Right hindlimb (tissue), 1 donor: ENCODE measurements around the gene SLC8A2.
A peak's percentile ranks its signal among the peaks of the same experiment; 100 is the strongest.

Experiments used
- DNase-seq: peaks from one replicate; pipeline ENCODE4 v3.0.0-alpha.2; 2018

Gene SLC8A2

DNA sequence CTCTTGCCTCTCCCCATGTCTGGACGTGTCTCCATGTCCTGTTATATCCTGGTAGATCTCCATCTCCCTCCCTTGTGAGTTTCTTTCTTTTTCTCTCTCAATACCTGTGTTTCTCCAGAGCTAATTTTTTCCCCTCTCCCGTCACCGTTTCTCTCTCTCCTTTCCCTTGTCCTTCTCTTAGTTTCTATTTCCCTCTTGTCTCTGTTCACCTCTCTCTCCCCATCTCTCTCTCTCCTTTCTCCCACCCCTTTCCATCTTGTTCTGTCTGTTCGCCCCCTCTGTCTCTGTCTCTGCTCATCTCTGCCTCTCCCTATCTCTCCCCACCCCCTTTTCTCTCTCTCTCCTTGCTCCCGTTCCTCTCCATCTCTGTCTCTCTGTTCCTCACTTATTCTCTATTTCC, 13.0 kb downstream of the SLC8A2 start:
- no peak for DNase-seq

DNA sequence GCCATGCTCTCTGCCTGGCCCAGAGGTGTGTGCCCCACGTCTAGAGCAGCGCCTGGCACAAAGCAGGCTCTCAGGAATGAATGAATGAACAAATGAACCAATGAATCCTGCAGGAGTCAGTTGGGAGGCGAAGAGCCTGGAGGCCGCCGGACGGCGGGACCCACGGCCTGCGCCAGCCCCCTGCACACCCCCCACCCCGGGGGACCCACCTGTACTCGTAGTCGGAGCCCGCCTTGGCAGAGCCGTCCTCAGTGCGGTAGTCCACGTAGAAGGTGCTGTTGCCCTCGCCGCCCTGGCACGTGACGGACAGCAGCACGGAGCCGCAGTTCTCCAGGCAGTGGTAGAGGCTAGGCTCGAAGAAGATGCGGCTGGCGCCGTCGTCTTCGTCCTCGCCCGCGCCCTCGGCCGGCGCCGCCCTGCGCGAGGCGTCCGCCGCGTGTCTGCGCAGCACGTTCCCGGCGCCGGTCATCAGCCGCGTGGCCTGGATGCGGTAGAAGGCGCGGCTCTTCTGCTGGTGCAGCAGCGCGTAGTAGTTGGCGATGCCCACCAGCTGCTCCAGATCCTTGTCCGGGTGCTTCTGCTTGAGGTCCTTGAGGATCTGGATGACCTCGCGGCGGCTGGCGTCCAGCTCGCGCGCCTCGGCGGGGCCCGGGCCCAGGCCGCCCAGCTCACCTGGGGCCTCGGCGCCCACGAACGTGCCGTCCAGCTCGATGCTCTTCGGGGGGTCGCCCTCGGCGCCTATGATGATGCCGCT, 14.8 kb downstream of the SLC8A2 start:
- DNase-seq = no peak

DNA sequence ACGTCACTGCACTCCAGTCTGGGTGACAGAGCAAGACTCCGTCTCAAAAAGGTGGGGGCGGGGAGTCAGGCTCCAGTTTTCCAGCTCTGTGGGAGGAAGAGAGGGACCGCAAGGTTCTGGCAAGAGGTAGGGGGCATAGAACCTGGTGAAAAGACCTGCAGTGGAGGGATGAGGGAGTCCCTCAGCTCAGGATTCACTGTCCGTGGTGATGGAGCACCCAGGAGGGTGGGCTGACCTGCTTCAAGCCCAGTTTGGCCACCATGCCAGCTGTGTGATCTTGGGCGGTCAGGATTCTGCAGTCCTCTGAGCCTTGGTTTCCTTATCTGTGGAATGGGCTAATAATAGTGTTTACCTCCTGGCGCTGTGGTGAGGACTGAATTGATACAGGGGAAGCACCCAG, 21.2 kb downstream of the SLC8A2 start:
- DNase-seq = no peak

DNA sequence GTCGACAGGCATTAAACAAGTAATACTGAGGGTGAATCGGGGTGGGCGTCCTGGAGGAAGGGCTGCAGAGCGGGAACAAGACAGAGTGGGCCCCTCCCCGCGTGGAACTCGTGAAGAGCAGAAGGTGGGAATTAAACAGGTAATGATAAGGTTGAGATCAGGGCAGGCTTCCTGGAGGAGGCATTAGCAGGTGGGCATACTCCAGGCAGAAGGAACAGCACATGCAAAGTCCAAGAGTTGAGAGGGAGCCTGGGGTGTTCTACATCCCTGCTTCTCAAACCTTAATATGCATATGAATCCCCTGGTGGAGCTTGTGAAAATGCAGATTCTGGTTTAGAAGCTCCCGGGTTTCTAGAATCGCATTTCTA, 23.3 kb downstream of the SLC8A2 start:
- no peak for DNase-seq

DNA sequence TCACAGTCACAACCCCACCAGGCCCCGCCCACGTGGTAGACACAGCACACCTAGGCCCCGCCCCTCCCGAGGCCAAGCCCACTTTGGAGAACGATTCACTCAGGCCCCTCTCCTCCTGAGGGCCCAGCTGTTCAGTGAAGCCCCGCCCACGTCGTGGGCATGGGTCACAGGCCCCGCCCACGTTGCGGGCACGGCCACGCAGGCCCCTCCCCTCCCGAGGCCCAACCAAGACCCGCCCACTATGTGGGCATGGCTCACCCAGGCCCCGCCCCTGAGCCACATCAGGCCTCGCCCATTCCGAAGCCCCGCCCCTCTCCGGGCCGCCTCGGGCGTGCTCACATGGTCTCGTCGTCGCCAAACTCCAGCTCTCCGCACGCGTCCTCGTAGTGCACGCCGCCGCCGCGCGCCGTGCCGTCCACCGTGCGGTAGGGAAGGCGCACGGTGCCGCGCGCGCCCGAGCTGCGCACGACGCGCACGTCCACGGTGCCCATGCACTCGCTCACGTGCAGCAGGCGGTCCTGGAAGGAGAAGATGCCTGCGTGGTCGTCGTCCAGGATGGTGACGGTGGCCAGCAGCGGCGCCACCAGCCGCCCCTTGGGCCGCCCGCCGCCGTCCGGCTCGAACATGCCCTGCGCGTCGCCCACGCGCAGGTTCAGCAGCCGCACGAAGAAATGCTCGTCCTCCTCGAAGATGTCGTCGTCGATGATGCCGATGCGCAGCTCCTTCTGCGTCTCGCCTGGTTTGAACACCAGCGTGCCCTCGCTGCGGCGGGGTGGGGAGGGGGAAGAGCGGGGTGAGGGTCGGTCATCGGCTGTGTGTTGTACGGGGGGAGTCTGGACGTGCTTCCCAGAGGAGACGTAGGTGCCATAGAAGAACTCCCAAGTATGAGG, 24.0 kb downstream of the SLC8A2 start:
- no peak for DNase-seq

DNA sequence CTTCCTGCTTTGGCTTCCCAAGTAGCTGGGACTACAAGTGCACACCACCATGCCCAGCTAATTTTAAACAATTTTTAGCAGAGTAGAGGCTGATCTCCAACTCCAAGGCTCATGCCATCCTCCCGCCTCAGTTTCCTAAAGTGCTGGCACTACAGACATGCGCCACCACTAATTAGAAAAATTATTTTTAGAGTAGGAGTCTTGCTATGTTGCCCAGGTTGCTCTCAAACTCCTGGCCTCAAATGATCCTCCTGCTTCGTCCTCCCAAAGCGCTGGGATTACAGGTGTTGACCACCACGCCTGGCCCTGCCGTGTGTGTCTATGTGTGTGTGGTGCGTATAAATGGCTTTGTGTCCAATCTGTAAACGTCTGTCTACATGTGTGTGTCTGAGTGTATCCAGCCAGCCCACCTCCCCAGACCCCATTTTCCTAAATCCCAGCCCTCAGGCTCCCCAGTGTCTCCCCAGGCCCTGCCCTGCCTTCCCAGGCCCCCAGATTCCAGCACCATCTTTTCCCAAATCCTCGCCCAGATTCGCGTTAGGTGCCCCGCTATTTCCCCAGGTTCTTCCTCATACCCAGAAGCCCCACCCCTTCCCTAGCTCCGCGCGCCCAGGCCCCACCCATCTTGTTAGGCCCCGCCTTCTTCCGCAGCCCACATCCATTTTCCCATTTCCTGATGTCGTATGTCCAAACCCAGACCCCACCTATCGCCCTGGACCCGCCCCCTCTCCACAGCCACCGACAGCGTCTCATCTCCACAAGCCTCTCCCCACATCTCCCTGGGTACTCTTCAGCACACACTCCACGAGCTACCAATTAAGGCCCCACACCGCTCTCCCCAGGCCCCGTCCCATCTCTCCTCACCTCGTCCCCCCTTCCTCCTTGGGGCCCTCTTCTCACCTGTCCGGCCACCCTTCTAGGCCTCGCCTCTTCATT, 24.9 kb downstream of the SLC8A2 start:
- no peak for DNase-seq

DNA sequence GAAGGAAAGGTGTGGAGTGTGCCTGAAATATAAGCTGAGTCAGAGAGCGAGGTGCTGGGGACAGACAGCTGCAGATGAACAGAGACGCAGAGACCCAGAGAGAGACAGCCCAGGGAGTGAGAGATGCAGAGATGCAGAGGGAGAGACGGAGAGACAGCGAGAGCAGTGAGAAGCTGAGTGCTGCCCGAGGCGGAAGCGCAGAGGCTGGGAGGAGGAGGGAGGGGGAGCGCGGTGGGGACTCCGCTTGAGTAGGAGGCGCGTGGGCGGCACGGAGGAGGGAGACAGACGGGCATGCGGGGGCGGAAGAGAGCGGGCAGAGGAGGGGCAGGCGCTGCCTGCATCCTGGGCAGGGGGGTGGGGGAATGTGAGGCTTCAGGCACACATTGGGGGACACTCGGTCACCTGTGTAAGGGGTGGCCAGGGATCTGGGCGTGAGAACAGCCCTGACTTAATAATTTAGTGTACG, 25.7 kb downstream of the SLC8A2 start:
- DNase-seq = no peak

DNA sequence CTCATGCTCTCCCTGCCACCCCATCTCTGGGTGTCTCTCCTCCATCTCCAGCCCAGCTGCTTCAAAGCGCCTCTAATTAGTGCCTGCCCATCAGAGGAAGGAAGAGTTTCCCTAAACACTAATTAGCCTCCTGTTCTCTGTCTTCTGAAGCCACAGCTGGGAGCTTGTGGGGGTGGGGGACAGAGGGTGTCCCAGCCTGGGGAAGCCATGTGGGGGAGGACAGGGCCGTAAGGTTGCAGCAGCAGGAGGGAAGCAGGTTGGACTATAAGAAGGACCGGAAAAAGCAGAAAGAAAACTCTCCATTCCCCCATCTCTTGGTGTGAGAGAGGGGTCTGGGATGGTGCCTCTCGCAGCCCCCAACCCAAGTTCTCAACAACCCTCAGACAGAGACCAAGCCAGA, 26.2 kb downstream of the SLC8A2 start:
- no peak for DNase-seq

DNA sequence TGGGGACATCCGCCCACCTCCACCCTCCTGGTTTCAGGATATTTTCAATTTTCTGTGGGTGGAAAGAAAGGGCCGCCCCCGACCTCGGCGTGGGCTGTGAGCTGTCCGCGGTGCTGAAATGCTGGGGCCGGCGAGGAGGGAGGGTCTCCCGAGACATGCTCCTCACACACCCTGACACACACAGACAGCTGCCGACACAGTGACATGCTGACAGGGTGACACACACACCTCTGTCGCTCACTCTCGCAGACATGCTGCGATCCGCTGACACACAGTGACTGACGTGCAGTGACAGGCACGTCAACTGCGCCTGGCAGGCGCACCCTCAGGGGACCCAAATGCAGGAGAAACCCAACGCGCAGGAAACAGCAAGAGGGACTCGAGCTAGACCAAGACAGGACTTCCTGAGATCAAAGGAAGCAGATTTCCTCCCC, 27.3 kb downstream of the SLC8A2 start:
- no peak for DNase-seq

DNA sequence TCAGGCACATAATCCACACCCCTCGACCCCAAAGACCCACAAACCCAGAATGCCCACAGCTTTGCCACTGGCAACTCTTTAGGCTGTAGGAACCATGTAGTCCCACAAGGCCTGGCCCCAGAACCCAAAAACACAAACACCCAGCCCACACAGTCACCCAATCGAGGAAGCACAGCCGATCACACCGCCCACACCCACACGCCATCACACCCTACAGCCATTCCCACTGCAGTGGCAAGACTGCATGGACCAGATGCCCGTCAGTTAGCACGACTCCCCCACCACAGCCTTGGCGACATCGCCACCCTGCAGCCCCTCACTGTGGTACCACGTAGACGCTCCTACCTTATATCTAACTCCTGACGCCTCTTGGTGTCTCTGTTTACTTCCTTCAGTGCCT, 28.4 kb downstream of the SLC8A2 start:
- DNase-seq = no peak

DNA sequence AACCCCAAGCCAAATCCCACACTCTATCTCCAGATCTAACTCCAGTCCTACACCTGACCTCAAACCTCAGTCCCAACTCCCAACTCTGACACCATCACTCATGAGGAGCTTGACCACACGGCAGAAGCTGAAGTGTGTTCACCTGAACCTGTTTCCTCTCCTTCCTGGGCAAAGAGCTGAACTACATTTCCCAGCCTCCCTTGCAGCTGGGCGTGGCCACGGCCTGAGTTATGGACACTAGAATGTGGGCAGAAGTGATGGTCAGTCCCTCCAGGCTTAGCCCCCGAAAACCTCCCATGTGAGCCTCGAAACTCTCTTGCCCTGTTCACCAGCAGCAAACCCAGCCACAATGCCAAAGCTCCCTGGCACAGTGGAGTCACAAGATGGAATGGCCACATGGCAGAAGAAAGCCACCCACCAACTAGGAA, 32.9 kb downstream of the SLC8A2 start:
- no peak for DNase-seq

DNA sequence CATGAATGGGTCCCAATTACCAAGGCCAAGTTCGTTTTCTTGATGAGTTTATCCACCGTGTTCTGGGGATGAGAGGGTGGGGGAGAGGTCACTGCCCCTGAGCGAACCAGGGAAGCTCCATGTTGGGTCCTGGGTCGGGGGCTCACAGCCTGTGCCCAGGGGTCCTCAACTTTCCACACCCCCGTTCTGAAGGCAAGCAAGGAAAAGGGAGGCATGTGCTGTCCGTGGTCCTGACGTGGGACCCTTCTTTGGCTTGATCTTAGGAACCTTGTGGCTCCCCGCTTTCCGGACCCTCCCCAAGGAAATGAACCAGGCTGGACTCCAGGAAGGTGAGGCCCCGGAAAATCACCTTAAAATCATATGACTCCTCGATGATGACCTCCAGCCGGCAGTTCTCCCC, 34.2 kb downstream of the SLC8A2 start:
- DNase-seq = no peak

DNA sequence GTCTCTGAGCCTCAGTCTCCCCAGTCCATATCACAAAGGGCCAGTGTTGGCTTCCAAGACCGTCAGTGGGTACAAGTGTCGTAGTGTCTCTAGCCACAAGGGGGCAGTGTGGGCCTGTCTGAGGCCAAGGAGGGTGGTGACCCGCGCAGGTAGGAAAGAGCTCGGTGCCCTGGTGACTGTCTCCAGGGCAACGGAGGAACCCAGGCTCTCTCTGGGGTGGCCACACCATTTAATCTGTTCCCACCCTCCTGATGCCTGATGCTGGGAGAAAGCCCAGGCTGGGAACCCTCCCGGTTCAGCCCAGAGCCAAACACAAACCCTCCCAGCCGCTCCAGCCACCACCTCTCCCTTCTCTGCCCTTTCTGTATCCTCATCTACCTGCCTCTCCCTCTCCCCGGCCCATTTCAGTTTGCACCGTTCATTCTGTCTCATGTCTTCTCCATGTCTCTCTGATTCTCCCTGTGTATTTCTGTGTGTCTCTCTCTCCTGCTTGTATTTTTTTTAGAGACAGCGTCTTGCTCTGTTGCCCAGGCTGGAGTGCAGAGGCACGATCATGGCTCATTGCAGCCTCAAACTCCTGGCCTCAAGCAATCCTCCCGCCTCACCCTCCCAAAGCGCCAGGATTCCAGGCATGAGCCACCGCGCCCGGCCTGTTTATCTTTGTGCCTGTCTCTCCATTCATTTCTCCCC, 34.8 kb downstream of the SLC8A2 start:
- DNase-seq = peak; percentile 72

DNA sequence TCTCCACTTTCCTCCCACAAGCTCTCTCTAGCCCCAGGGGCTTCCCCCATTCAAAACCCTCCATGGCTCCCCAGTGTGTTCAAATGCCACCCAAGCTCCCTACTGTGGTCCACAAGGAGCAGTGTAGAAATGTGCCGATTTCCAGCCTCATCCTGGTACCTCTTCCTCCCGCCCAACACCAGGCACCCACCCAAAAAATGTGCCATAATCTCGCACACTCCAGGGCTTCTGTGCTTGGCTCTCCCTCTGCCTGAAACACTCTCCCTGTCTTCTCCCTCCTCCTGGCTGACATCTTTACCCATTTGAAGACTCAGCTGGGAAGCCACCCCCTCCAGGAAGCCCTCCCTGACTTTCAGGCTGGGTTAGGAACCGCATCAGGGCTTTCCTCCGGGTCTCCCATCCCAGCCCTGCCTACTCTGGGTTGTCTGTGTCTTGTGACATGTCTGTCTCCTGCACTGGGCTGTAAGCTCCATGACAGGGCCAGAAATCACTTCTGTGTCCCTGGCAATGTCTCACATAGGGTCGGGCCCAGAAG, 35.7 kb downstream of the SLC8A2 start:
- no peak for DNase-seq

DNA sequence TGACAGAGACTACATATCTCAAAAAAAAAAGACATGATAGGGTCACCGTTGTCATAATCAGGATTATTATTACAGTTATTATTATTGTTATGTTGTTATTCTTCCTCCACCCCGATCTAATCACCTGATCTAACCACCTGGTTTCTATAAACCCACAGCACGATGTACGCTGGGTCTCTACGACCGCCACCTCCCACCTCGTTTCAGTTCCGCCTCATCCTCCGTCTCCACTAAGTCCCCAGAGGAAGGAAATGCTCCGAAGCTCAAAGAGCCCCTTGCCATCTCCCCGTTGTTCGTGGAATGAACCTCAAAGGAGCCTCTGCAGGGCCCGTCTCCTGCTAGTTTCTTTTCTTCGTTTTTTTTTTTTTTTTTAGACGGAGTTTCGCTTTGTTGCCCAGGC, 36.5 kb downstream of the SLC8A2 start:
- no peak for DNase-seq

DNA sequence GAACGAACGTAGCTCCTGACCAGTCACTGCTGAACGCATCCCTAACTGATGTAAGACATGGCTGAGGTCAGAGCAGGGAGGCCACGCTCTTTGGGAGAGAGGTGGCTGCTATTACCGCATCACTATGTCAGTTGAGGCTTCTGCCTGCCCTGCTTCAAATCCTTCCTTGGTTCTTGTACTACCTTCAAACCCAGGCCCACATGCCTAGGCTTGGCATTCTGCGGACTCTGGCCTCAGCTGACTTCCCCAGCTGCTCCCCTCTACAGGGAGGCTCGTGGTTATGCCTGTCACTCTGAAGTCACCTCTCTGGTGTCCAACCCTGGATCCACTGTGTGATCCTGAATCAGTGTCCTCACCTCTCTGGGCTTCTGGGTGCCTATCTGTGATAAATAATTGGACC, 37.6 kb downstream of the SLC8A2 start:
- no peak for DNase-seq

DNA sequence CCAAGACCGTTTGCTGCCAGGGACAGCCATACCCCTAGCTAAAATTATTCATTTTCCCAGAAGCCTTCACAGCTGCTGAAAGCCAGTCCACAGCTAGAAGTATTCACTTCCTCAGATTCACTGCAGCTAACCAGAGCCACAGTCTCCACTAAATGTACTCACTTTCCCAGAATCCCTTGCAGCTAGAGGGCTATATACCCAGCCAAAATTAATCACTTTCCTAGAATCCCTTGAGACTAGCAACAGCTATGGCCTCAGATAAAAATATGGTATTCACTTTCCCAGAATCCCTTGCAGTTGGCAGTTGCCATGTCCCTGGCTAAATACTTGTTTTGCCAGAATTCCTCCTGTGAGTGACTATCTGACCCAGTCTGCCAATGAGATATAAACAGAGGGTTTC, 38.6 kb downstream of the SLC8A2 start:
- DNase-seq = no peak

DNA sequence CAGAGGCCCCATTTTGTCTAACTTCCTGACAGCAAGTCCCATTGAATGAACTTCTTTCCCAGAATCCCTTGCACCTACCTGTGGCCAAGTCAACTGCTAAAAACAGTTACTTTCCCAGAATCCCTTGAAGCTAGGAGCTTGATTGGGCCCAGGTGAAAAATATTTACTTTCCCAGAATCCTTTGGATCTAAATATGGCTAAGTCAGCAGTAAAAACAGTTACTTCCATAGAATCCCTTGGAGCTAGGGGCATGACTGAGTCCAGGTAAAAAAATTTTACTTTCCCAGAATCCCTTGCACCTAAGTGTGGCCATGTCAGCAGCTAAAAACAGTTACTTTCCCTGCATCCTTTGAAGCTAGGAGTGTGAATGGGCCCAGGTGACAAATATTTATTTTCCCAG, 39.2 kb downstream of the SLC8A2 start:
- DNase-seq = no peak

DNA sequence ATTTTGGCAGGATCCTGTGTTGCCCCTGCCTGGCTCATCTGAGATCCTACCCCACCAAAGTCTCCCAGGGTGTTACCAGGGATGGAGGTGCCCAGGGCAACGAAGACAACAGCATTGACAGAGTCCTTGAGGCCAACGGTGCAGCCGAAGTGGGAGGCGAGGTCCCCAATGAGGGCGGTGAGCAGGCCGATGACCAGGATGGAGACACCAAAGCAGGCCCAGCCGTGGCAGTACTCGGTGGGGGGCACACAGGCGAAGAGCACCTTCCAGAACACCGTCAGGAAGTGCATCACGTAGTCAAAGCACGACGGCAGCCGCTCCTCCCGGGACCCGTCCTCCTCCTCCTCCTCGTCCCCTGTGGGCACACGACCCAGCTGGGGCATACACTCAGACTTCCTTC, 39.6 kb downstream of the SLC8A2 start:
- DNase-seq = no peak

DNA sequence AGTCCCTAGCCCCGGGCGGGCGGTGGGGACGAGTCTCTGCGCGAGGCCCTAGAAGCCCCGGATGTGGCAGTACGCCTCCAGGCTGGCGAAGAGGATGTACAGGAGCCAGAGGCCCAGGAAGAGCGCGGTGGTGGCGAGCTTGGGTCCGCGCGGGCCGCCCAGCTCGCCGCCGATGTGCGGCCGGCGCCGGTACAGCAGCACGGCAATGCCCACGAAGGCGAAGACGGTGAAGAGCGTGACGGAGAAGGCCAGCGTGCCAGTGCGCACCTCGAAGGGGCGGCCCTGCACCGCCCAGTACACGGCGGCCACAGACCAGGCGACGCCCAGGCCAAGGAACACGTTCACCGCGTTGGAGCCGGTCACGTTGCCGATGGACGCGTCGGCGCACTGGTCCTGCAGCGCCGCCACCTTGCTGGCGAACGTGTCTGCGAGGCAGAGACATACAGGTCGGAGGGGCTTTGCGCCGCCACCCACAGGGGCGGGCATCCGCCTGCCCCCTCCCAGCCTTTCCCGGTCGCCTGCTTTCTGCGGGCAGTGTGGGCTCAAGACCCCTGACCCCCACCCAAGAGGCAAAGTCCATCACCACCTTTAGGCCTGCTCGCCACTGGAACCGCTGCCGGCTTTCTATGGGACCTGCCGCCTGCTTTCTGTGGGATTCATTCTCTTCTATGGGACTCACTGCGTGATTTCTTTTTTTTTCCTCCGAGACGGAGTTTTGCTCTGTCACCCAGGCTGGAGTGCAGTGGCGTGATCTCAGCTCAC, 41.5 kb downstream of the SLC8A2 start:
- peak; percentile 44 for DNase-seq

DNA sequence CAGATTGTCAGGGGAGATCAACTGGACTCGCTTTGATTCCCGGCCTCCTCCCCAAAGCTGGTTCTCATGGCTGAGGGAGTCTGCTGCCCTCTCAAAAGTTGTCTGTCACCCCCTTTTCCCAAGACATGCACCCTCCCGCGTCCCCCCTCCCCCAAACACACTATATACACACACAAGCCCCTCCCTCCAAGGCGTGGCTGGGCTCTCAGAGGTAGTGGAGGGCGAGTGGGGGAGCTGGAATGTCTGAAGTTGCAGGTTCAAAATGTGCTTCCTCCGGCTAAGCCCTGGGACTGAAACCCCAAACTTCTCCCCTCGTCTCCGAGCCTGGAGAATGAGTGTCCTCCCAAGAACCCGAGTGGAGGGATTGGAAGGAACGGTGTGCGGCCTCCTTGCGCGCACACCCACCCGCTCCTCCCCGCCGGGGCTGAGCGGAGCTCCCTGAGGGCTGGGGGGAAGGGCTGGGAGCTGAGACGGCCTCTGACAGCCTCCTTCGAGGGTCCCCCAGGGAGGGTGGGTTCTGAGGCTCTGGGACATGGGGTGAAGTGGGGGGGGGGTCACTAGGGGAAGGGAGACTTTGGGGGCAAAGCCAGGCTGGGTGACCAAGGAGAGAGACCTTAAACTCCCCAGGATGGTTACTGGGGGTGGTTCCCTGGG, 42.4 kb downstream of the SLC8A2 start:
- DNase-seq = no peak
